Lower lobe of right lung (tissue), 2 donors: ENCODE results near the gene HOXA10. TPM values are rescaled to one million over a fixed set of nuclear protein-coding genes. Genes with fewer than 3 reads are reported as not detected.

Experiments used
- ATAC-seq, 2 donors: fragments of 200-7000 bp; cut with Tn5 transposase; one replicate each; pipeline ENCODE4 v1.9.1; 2020 to 2022; ENCODE audit warnings: mild to moderate bottlenecking in 2 of 2, moderate library complexity in 2 of 2
- DNase-seq: peaks from one replicate; pipeline ENCODE4 v3.0.0-alpha.2; 2020
- H3K27ac ChIP-seq: fragments of 200-600 bp; one replicate; pipeline ENCODE4 v1.8.0; 2022
- H3K27me3 ChIP-seq: fragments of 200-600 bp; one replicate; pipeline ENCODE4 v1.8.0; 2022; ENCODE audit warnings: low read depth
- H3K36me3 ChIP-seq: fragments of 200-600 bp; one replicate; pipeline ENCODE4 v1.8.0; 2022; ENCODE audit warnings: mild to moderate bottlenecking
- H3K4me1 ChIP-seq: fragments of 200-600 bp; one replicate; pipeline ENCODE4 v1.8.0; 2022
- H3K4me3 ChIP-seq: fragments of 200-600 bp; one replicate; pipeline ENCODE4 v1.8.0; 2022; ENCODE audit warnings: mild to moderate bottlenecking
- H3K9me3 ChIP-seq: fragments of 200-600 bp; one replicate; pipeline ENCODE4 v1.8.0; 2022
- intact Hi-C: fragments of 100-400 bp; cut with DNase I; formaldehyde crosslinking; loops from one replicate; pipeline ENCODE4 v1.11.0; 2022
- microRNA-seq: library from miRNA; unstranded; fragments of <30 nt; microRNA quantifications from one replicate; pipeline ENCODE4 v1.2.0, GENCODE V29; 2020; ENCODE audit warnings: borderline number of aligned reads
- total RNA-seq: library from RNA; stranded (reverse); fragmentation: NEBNext Ultra II Directional; extraction: Animal tissue kit (Norgen Biotek cat#: 25700); gene quantifications from one replicate; pipeline ENCODE4 v1.2.1, GENCODE V29; 2021
- TF ChIP-seq, protein P1 (sequence below): fragments of 200-600 bp; IDR thresholded peaks from one replicate; pipeline ENCODE4 v1.8.0; 2022; ENCODE audit warnings: antibody characterized with exemption, mild to moderate bottlenecking
- donor health status: DM: no; HTN: yes; CAD: no; lungs with severe emphysema.

The HOXA10 gene
- total RNA-seq, 1 donor from 2014 or later: 0.38 TPM

DNA sequence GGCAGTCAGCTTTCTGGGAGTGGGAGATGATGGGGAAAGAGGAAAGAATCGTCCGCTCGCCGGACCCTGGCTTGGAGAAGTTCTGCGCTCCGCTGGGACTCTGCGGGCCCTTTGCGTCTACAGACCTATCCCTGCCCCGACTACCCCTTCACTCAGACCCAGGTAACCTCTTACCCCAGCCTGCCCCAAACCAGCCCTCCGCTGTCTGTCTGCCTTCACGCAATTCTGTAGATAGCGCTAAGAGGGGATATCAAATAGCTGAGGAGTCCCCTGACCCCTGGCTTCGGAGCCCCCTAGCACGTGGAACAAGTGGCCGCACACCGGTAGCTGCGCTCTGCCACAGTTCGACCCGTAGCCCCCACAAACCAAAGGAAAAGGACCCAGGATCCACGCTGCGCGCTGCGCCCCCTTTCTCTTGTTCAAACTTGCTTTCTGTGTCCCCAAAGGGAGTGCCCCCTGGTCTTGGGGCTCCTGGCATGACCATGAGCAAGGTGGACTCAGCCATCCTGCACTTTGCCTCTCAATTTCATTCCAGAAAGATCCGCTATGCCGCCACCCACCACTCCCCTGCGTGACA lies 50.6 kb downstream of the HOXA10 start:
- no peaks in the 10 kb centered on the region for H3K36me3 ChIP-seq
- peak overlapping the region; percentile 92 for H3K27ac ChIP-seq
- H3K4me3 ChIP-seq: peak overlapping the region; percentile 51
- no peaks in the 10 kb centered on the region for H3K9me3 ChIP-seq
- peaks cover 23% of the 10 kb centered on the region for H3K27me3 ChIP-seq
- peaks cover 45% of the 10 kb centered on the region for H3K4me1 ChIP-seq
- DNase-seq: no peak
- TF ChIP-seq, protein P1, sequence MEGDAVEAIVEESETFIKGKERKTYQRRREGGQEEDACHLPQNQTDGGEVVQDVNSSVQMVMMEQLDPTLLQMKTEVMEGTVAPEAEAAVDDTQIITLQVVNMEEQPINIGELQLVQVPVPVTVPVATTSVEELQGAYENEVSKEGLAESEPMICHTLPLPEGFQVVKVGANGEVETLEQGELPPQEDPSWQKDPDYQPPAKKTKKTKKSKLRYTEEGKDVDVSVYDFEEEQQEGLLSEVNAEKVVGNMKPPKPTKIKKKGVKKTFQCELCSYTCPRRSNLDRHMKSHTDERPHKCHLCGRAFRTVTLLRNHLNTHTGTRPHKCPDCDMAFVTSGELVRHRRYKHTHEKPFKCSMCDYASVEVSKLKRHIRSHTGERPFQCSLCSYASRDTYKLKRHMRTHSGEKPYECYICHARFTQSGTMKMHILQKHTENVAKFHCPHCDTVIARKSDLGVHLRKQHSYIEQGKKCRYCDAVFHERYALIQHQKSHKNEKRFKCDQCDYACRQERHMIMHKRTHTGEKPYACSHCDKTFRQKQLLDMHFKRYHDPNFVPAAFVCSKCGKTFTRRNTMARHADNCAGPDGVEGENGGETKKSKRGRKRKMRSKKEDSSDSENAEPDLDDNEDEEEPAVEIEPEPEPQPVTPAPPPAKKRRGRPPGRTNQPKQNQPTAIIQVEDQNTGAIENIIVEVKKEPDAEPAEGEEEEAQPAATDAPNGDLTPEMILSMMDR: no peak
- intact Hi-C loops: no loop called here
- ATAC-seq: no peak

DNA sequence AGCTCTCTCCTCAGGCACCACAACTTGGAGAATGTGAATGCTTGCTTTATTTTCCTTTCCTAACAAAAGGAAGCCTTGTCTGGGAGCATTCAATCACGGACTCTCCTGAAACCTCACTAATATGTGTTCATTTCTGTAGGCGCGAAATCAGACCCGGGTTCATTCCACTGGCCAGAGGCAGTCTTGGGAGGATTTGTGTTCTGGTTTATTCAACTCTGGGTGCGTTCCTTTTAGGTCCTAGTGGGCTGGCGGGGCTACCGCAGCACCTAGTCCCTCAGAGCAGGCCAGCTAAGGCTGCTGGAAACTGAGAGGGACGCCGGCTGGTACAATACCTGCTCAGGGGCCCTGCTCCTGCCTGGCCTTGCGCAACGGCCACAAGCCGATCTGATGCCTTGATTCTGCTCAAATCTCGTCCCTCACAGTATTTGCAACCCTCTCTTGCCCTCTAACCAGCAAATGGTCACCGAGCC lies 51.1 kb downstream of the HOXA10 start:
- TF ChIP-seq, protein P1: no peak
- Histone ChIP-seq H3K27ac (peak overlapping the region; percentile 92), H3K4me1 (peaks cover 45% of the 10 kb centered on the region), H3K36me3 (no peaks in the 10 kb centered on the region), H3K9me3 (no peaks in the 10 kb centered on the region), H3K4me3 (peak overlapping the region; percentile 51), H3K27me3 (peaks cover 20% of the 10 kb centered on the region)
- DNase-seq (no peak), ATAC-seq (no peak)
- intact Hi-C loops: no loop called here

- peak overlapping the region; percentile 51 for H3K4me3 ChIP-seq
- H3K36me3 ChIP-seq: no peaks in the 10 kb centered on the region
- peaks cover 16% of the 10 kb centered on the region for H3K27me3 ChIP-seq
- peak overlapping the region; percentile 92 for H3K27ac ChIP-seq
- no peak for ATAC-seq
- H3K4me1 ChIP-seq: peaks cover 41% of the 10 kb centered on the region
- intact Hi-C loops: no loop called here
- no peaks in the 10 kb centered on the region for H3K9me3 ChIP-seq
- TF ChIP-seq, protein P1: no peak
- DNase-seq: no peak
These were observed 51.8 kb downstream of the HOXA10 start for GRCh38 chr7:27122077-27122910.

DNA sequence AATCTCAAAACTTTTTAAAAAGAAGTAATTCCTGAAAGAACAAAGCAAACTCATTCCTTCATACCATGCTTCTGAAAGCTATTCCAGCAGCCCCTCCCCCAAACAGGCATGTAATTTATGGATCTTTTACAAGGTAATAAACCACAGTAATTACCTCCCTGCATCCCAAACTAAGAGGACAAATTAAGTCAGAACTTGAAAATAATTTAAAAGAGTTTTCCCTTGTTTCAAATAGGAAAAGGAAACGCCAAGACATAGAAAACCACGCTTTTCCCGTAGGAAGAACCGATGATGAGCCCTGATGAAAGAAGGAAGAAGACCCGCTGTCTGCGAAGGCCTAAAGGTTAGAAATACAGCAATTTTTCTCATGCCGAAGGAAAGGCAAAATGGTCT lies 52.4 kb downstream of the HOXA10 start:
- peaks cover 35% of the 10 kb centered on the region for H3K4me1 ChIP-seq
- intact Hi-C loops: no loop called here
- H3K27me3 ChIP-seq: peaks cover 16% of the 10 kb centered on the region
- TF ChIP-seq, protein P1: no peak
- H3K4me3 ChIP-seq: peak overlapping the region; percentile 51
- DNase-seq: no peak
- ATAC-seq: no peak
- H3K27ac ChIP-seq: peak overlapping the region; percentile 92
- no peaks in the 10 kb centered on the region for H3K36me3 ChIP-seq
- H3K9me3 ChIP-seq: no peaks in the 10 kb centered on the region

Small RNAs within 50 kb of the gene (microRNA-seq; reads per million reads assigned to microRNA genes)
- gene MIR196B: 31.7 reads per million, percentile 35 among the genes with 10 or more reads in this experiment

Other genes with a start within 250 kb of the HOXA10 start
- gene HOXA1, start 78.3 kb downstream of the HOXA10 start, total RNA-seq: 0.77 TPM
- gene HOXA2, start 71.6 kb downstream of the HOXA10 start, total RNA-seq: 1.5 TPM
- 8.5 TPM for gene HOXA4, start 43.6 kb downstream of the HOXA10 start, total RNA-seq
- 16.0 TPM for gene HOXA5, start 30.6 kb downstream of the HOXA10 start, total RNA-seq
- 4.6 TPM for gene HOXA6, start 26.5 kb downstream of the HOXA10 start, total RNA-seq
- 4.6 TPM for gene HOXA3, start 21.7 kb downstream of the HOXA10 start, total RNA-seq
- gene HOXA7, start 17.6 kb downstream of the HOXA10 start, total RNA-seq: 2.2 TPM
- gene HOXA9, start 8.8 kb downstream of the HOXA10 start, total RNA-seq: 1.7 TPM
- gene HOXA11, start 10.9 kb upstream of the HOXA10 start, total RNA-seq: not detected
- gene HOXA13, start 25.8 kb upstream of the HOXA10 start, total RNA-seq: not detected
- gene EVX1, start 68.5 kb upstream of the HOXA10 start, total RNA-seq: not detected